Ishikawa (cell line): ENCODE measurements around the gene FIZ1.

Source experiments
- CEBPB ChIP-seq: IDR thresholded peaks from 2 replicates; pipeline ENCODE4 v1.6.1; 2012
- EGR1 ChIP-seq: IDR thresholded peaks from 2 replicates; pipeline ENCODE4 v1.6.1; 2012
- EP300 ChIP-seq: IDR thresholded peaks from 2 replicates; pipeline ENCODE4 v1.6.1; 2012; ENCODE audit warnings: borderline replicate concordance
- FOXM1 ChIP-seq: IDR thresholded peaks from 2 replicates; pipeline ENCODE4 v1.6.1; 2012; ENCODE audit warnings: low read depth, borderline replicate concordance
- MAX ChIP-seq: IDR thresholded peaks from 2 replicates; pipeline ENCODE4 v1.6.1; 2012
- RAD21 ChIP-seq: IDR thresholded peaks from 2 replicates; pipeline ENCODE4 v1.6.1; 2012; ENCODE audit warnings: low read depth
- TAF1 ChIP-seq: IDR thresholded peaks from 2 replicates; pipeline ENCODE4 v1.6.1; 2012; ENCODE audit warnings: low read depth, mild to moderate bottlenecking
- TCF12 ChIP-seq: IDR thresholded peaks from 2 replicates; pipeline ENCODE4 v1.6.1; 2012; ENCODE audit warnings: low read depth
- TEAD4 ChIP-seq: IDR thresholded peaks from 2 replicates; pipeline ENCODE4 v1.6.1; 2012
- YY1 ChIP-seq: IDR thresholded peaks from 2 replicates; pipeline ENCODE4 v1.6.1; 2012; ENCODE audit warnings: low read depth
- TF ChIP-seq, protein P1 (sequence below): IDR thresholded peaks from 2 replicates; pipeline ENCODE4 v1.6.1; 2012; ENCODE audit warnings: low read depth, mild to moderate bottlenecking
- TF ChIP-seq, protein P2 (sequence below): IDR thresholded peaks from 2 replicates; pipeline ENCODE4 v1.6.1; 2012

- TF ChIP-seq TCF12 (no peak), MAX (no peak), RAD21 (no peak), TEAD4 (no peak), YY1 (0 out of 2 replicates have a peak, but pooled peaks have one; percentile 32), EP300 (no peak), EGR1 (no peak), FOXM1 (no peak), CEBPB (no peak), TAF1 (no peak)
- TF ChIP-seq, protein P1, sequence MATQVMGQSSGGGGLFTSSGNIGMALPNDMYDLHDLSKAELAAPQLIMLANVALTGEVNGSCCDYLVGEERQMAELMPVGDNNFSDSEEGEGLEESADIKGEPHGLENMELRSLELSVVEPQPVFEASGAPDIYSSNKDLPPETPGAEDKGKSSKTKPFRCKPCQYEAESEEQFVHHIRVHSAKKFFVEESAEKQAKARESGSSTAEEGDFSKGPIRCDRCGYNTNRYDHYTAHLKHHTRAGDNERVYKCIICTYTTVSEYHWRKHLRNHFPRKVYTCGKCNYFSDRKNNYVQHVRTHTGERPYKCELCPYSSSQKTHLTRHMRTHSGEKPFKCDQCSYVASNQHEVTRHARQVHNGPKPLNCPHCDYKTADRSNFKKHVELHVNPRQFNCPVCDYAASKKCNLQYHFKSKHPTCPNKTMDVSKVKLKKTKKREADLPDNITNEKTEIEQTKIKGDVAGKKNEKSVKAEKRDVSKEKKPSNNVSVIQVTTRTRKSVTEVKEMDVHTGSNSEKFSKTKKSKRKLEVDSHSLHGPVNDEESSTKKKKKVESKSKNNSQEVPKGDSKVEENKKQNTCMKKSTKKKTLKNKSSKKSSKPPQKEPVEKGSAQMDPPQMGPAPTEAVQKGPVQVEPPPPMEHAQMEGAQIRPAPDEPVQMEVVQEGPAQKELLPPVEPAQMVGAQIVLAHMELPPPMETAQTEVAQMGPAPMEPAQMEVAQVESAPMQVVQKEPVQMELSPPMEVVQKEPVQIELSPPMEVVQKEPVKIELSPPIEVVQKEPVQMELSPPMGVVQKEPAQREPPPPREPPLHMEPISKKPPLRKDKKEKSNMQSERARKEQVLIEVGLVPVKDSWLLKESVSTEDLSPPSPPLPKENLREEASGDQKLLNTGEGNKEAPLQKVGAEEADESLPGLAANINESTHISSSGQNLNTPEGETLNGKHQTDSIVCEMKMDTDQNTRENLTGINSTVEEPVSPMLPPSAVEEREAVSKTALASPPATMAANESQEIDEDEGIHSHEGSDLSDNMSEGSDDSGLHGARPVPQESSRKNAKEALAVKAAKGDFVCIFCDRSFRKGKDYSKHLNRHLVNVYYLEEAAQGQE = no peak
- TF ChIP-seq, protein P2, sequence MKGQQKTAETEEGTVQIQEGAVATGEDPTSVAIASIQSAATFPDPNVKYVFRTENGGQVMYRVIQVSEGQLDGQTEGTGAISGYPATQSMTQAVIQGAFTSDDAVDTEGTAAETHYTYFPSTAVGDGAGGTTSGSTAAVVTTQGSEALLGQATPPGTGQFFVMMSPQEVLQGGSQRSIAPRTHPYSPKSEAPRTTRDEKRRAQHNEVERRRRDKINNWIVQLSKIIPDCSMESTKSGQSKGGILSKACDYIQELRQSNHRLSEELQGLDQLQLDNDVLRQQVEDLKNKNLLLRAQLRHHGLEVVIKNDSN = peak; percentile 86
These were observed 13.5 kb downstream of the FIZ1 start for GRCh38 chr19:55585658-55586339.
